DOHH2 (cell line): Measurements from ENCODE around the gene PTPRN2.

Experiments used
- H3F3A ChIP-seq: fragments of 200-600 bp; sonication (generic), shearing (Covaris generic); 2 replicates; pipeline ENCODE4 v1.6.0; 2016; ENCODE audit warnings: antibody characterized with exemption, mild to moderate bottlenecking; ENCODE audit not compliant: control insufficient read depth, insufficient read depth
- H3K27ac ChIP-seq: fragments of 200-600 bp; sonication (generic); 2 replicates; pipeline ENCODE4 v1.5.1; 2014; ENCODE audit warnings: low read depth, mild to moderate bottlenecking, low read length, moderate library complexity
- H3K27me3 ChIP-seq: fragments of 200-600 bp; sonication (generic); 2 replicates; pipeline ENCODE4 v1.6.1; 2014; ENCODE audit warnings: mild to moderate bottlenecking, low read length, mixed read lengths; ENCODE audit not compliant: control insufficient read depth
- H3K36me3 ChIP-seq: fragments of 200-600 bp; sonication (generic); 2 replicates; pipeline ENCODE4 v1.6.1; 2014; ENCODE audit warnings: mild to moderate bottlenecking, low read length, moderate library complexity, mixed read lengths; ENCODE audit not compliant: control insufficient read depth
- H3K4me1 ChIP-seq: fragments of 200-600 bp; sonication (generic); 2 replicates; pipeline ENCODE4 v1.6.1; 2014; ENCODE audit warnings: mild to moderate bottlenecking, low read length, mixed read lengths; ENCODE audit not compliant: control insufficient read depth
- H3K4me2 ChIP-seq: fragments of 200-600 bp; sonication (generic); 2 replicates; pipeline ENCODE4 v1.6.0; 2014; ENCODE audit warnings: mild to moderate bottlenecking, low read length, moderate library complexity
- H3K4me3 ChIP-seq: fragments of 200-600 bp; sonication (generic); 2 replicates; pipeline ENCODE4 v1.5.1; 2014; ENCODE audit warnings: mild to moderate bottlenecking, low read length, mixed read lengths
- H3K79me2 ChIP-seq: fragments of 200-600 bp; sonication (generic); 2 replicates; pipeline ENCODE4 v1.6.1; 2014; ENCODE audit warnings: mild to moderate bottlenecking, low read length, mixed read lengths; ENCODE audit not compliant: control insufficient read depth
- H3K9me2 ChIP-seq: fragments of 200-600 bp; sonication (generic); replicated peaks from 2 replicates; pipeline ENCODE4 v1.6.1; 2014; ENCODE audit warnings: mild to moderate bottlenecking, low read length, mixed read lengths; ENCODE audit not compliant: control insufficient read depth
- H3K9me3 ChIP-seq: fragments of 200-600 bp; sonication (generic); 2 replicates; pipeline ENCODE4 v1.6.1; 2014; ENCODE audit warnings: antibody characterized with exemption, low read length, mixed read lengths; ENCODE audit not compliant: control insufficient read depth, insufficient read depth
- H4K20me1 ChIP-seq: fragments of 200-600 bp; sonication (generic); 2 replicates; pipeline ENCODE4 v1.6.0; 2014; ENCODE audit warnings: low read depth, mild to moderate bottlenecking, antibody characterized with exemption, low read length, moderate library complexity; ENCODE audit not compliant: control insufficient read depth, insufficient read depth
- EZH2phosphoT487 ChIP-seq: fragments of 200-600 bp; sonication (generic); IDR thresholded peaks from 2 replicates; pipeline ENCODE4 v1.6.1; 2017; ENCODE audit warnings: borderline replicate concordance, mild to moderate bottlenecking, antibody characterized with exemption, low read length, moderate library complexity, mixed read lengths
- TF ChIP-seq, protein P1 (sequence below): fragments of 200-600 bp; sonication (generic); IDR thresholded peaks from one replicate; pipeline ENCODE4 v1.5.1; 2014; ENCODE audit warnings: antibody characterized with exemption, mild to moderate bottlenecking, low read depth, low read length; ENCODE audit not compliant: poor library complexity, severe bottlenecking

PTPRN2 gene

DNA sequence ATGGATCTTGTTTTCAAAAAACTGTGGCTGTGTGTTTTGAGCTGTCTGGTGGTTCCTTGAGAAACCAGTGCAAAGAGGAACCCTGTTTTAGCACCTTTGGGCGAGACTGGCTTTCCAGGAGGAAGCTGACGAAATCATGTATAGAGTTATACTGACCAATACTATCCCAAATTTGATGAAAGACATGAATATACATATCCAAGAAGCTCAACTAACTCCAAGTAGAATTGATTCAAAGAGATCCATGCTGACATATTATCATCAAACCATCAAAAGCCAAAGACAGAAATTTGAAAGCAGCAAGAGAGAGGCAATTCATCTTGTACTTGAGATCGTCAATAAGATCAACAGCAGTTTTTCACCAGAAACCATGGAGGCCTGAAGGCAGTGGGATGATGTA is 640.1 kb downstream of the PTPRN2 start:
- Histone ChIP-seq H3K4me3 (no peak overlapping the region), H4K20me1 (no peaks in the 10 kb centered on the region), H3K27me3 (no peaks in the 10 kb centered on the region), H3K27ac (no peak overlapping the region), H3K36me3 (no peaks in the 10 kb centered on the region), H3K4me1 (no peaks in the 10 kb centered on the region), H3K79me2 (no peaks in the 10 kb centered on the region), H3K4me2 (no peak overlapping the region), H3K9me2 (no peaks in the 10 kb centered on the region), H3F3A (no peaks in the 10 kb centered on the region), H3K9me3 (peaks cover 37% of the 10 kb centered on the region; the same call in 1 of the 2 replicates)
- TF ChIP-seq EZH2phosphoT487 = no peak
- TF ChIP-seq, protein P1, sequence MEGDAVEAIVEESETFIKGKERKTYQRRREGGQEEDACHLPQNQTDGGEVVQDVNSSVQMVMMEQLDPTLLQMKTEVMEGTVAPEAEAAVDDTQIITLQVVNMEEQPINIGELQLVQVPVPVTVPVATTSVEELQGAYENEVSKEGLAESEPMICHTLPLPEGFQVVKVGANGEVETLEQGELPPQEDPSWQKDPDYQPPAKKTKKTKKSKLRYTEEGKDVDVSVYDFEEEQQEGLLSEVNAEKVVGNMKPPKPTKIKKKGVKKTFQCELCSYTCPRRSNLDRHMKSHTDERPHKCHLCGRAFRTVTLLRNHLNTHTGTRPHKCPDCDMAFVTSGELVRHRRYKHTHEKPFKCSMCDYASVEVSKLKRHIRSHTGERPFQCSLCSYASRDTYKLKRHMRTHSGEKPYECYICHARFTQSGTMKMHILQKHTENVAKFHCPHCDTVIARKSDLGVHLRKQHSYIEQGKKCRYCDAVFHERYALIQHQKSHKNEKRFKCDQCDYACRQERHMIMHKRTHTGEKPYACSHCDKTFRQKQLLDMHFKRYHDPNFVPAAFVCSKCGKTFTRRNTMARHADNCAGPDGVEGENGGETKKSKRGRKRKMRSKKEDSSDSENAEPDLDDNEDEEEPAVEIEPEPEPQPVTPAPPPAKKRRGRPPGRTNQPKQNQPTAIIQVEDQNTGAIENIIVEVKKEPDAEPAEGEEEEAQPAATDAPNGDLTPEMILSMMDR = no peak

DNA sequence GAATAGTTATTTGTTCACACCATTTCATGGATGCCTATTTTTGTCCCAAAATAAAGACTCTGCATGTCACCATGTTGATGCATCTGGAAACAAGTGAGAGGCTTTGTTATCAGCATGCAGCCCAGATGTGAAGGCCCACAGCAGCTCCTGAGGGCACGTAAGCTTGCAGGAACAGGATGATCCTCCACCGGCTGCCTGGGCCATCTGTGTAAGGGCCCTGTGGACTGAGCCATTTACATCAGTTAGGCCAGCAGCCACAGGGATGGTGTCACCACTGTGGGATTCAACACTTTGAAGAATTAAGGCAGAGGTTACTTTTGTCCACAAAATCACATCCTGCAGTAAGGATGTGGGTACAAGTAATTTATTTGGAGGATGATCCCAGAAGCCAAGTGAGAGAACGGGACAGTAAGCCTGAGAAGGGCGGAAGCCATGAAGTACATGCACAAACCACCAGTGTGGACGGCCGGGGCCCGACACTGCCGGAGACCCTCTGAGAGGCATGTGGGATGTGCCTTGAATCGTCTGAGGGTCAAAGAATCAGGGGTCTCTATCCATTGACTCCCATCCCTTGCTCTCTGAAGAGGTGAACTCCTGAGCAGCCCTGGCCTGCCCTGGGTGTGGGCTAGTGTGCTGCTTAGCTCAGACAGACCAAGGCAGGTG is 641.1 kb downstream of the PTPRN2 start:
- Histone ChIP-seq H3K27ac (no peak overlapping the region), H3K4me2 (no peak overlapping the region), H3K36me3 (no peaks in the 10 kb centered on the region), H3K9me2 (no peaks in the 10 kb centered on the region), H3K27me3 (no peaks in the 10 kb centered on the region), H3K9me3 (peaks cover 45% of the 10 kb centered on the region; the same call in 1 of the 2 replicates), H3K4me3 (no peak overlapping the region), H3K4me1 (no peaks in the 10 kb centered on the region), H3K79me2 (no peaks in the 10 kb centered on the region), H3F3A (no peaks in the 10 kb centered on the region), H4K20me1 (no peaks in the 10 kb centered on the region)
- TF ChIP-seq EZH2phosphoT487 = no peak

DNA sequence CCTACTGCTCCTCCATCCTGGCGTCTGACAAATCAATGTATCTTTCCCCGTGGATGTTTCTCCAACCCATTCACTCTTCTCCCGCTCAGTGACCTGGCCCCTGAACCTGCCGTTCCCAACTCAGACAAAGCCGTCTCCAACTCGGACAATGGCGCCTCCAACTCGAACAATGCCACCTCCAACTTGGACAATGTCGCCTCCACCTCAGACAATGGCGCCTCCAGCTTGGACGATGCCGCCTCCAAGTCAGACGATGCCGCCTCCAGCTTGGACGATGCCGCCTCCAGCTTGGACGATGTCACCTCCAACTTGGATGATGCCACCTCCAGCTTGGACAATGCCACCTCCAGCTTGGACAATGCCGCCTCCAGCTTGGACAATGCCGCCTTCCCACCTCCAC is 642.2 kb downstream of the PTPRN2 start:
- Histone ChIP-seq H3K4me3 (no peak overlapping the region), H3K4me2 (no peak overlapping the region), H3F3A (no peaks in the 10 kb centered on the region), H4K20me1 (no peaks in the 10 kb centered on the region), H3K27ac (no peak overlapping the region), H3K27me3 (no peaks in the 10 kb centered on the region), H3K4me1 (no peaks in the 10 kb centered on the region), H3K9me3 (peaks cover 47% of the 10 kb centered on the region; the same call in 1 of the 2 replicates), H3K9me2 (no peaks in the 10 kb centered on the region), H3K79me2 (no peaks in the 10 kb centered on the region), H3K36me3 (no peaks in the 10 kb centered on the region)
- no peak for TF ChIP-seq EZH2phosphoT487
- TF ChIP-seq, protein P1 = no peak

DNA sequence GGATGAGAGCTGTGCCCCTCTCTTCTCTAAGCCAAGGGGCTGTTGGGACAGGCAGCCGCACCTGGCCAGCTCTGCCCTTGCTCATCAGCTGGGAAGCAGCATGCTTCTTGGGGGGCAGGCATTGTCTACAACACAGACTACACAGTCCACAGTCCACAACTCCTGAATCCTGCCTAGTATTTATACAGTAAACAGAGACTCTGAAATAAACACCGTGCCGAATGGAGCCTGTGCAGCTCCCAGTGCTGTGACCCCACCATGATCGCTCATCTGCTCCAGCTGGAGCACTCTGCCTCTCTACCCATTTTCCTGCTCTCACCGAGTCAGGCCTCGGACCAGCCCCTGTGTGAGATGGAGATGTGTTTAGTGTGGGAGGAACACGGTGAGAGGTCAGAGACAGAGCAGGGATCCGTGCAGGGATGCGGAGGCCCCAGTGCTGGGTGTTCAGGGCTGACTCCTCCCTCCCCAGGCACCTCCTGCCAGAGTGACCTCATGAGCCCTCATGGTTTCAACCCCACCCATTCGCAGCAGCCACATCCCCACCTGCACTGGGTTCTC is 642.8 kb downstream of the PTPRN2 start:
- no peaks in the 10 kb centered on the region for H3F3A ChIP-seq
- no peaks in the 10 kb centered on the region for H3K27me3 ChIP-seq
- H3K9me2 ChIP-seq = no peaks in the 10 kb centered on the region
- H3K4me2 ChIP-seq = no peak overlapping the region
- H3K4me3 ChIP-seq = no peak overlapping the region
- peaks cover 49% of the 10 kb centered on the region; the same call in 1 of the 2 replicates for H3K9me3 ChIP-seq
- no peaks in the 10 kb centered on the region for H3K79me2 ChIP-seq
- no peaks in the 10 kb centered on the region for H3K4me1 ChIP-seq
- no peaks in the 10 kb centered on the region for H4K20me1 ChIP-seq
- TF ChIP-seq EZH2phosphoT487 = no peak
- TF ChIP-seq, protein P1 = no peak
- H3K27ac ChIP-seq = no peak overlapping the region
- H3K36me3 ChIP-seq = no peaks in the 10 kb centered on the region
